GM12878 (cell line): ENCODE measurements around the gene LRRTM3. TPM values are rescaled to one million over a fixed set of nuclear protein-coding genes. Genes with fewer than 3 reads are reported as not detected.

Source experiments
- ATAC-seq: fragments of 200-7000 bp; cut with Tn5 transposase; 3 replicates; pipeline ENCODE4 v1.9.1; 2020; ENCODE audit warnings: mild to moderate bottlenecking, moderate library complexity
- BruUV-seq: library from RNA; stranded (reverse); fragments of 400-500 nt; replicated peaks from 2 replicates; lab custom pipeline; 2021; lab: Mats Ljungman, UMichigan
- CTCF ChIA-PET: fragments of 300-600 bp; sonication (Branson Sonifier 250); formaldehyde crosslinking; extraction: SDS; loops from one replicate; lab custom pipeline; 2021; ENCODE audit warnings: inconsistent platforms; lab: Yijun Ruan, JAX
- POLR2A ChIA-PET: fragments of 350-600 bp; formaldehyde crosslinking; extraction: SDS; loops from one replicate; lab custom pipeline; 2021; ENCODE audit warnings: inconsistent platforms; lab: Charles Lee
- RAD21 ChIA-PET: fragments of 300-600 bp; sonication (Branson Sonifier 250); formaldehyde crosslinking; loops from one replicate; lab custom pipeline; 2023; ENCODE audit warnings: antibody characterized with exemption; ENCODE audit not compliant: unreplicated experiment; lab: Charles Lee
- SMC1A ChIA-PET: fragments of 300-600 bp; sonication (Branson Sonifier 250); formaldehyde crosslinking; loops from one replicate; lab custom pipeline; 2023; ENCODE audit not compliant: unreplicated experiment, uncharacterized antibody; lab: Charles Lee
- DNase-seq: peaks from one replicate; pipeline ENCODE4 v3.0.0-alpha.2; 2011; ENCODE audit warnings: low read depth, low spot score
- FAIRE-seq: peaks from 3 replicates; lab custom pipeline; 2011; peaks lifted over from hg19 to GRCh38; lab: Jason Lieb, UNC
- H2AFZ ChIP-seq: 2 replicates; pipeline ENCODE4 v1.6.0; 2011; ENCODE audit warnings: low read depth, low read length, control low read depth; ENCODE audit not compliant: control insufficient read depth
- H3K27ac ChIP-seq: 2 replicates; pipeline ENCODE4 v1.5.1; 2011; ENCODE audit warnings: control low read depth; ENCODE audit not compliant: control insufficient read depth, insufficient read depth
- H3K27me3 ChIP-seq, 2 experiments: replicated peaks in 1 of 2; 2 replicates each; pipeline versions ENCODE4 v1.6.0 to v1.6.1; 2011; ENCODE audit warnings: low read length in 1 of 2; ENCODE audit not compliant: control insufficient read depth in 2 of 2, insufficient read depth in 2 of 2
- H3K36me3 ChIP-seq, 2 experiments: 2 replicates each; pipeline ENCODE4 v1.5.1; 2011; ENCODE audit warnings: low read length in 1 of 2; ENCODE audit not compliant: control insufficient read depth in 2 of 2, insufficient read depth in 2 of 2
- H3K4me1 ChIP-seq: 2 replicates; pipeline ENCODE4 v1.6.1; 2011; ENCODE audit warnings: mild to moderate bottlenecking, low read length, moderate library complexity, mixed read lengths; ENCODE audit not compliant: control insufficient read depth, insufficient read depth
- H3K4me2 ChIP-seq: 2 replicates; pipeline ENCODE4 v1.6.0; 2011; ENCODE audit warnings: control low read depth; ENCODE audit not compliant: control insufficient read depth, insufficient read depth
- H3K4me3 ChIP-seq: fragments of 200-600 bp; sonication (generic); 2 replicates; pipeline ENCODE4 v1.5.1; 2016
- H3K79me2 ChIP-seq: 2 replicates; pipeline ENCODE4 v1.6.0; 2011; ENCODE audit warnings: low read length; ENCODE audit not compliant: control insufficient read depth, insufficient read depth
- H3K9ac ChIP-seq: 2 replicates; pipeline ENCODE4 v1.8.0; 2011; ENCODE audit warnings: low read length, control low read depth, mixed read lengths; ENCODE audit not compliant: control insufficient read depth, insufficient read depth
- H3K9me3 ChIP-seq: replicated peaks from 3 replicates; pipeline ENCODE4 v1.5.1; 2011; ENCODE audit warnings: mild to moderate bottlenecking, low read length; ENCODE audit not compliant: control insufficient read depth, insufficient read depth
- H4K20me1 ChIP-seq: 2 replicates; pipeline ENCODE4 v1.6.0; 2011; ENCODE audit not compliant: control insufficient read depth, insufficient read depth
- CHD4 ChIP-seq: fragments of 200-600 bp; sonication (generic); IDR thresholded peaks from 2 replicates; pipeline ENCODE4 v1.6.1; 2016; ENCODE audit warnings: mild to moderate bottlenecking
- NR2F1 ChIP-seq: fragments of 450-650 bp; conservative IDR thresholded peaks from 2 replicates; pipeline ENCODE4 v1.6.1; 2017; ENCODE audit warnings: mild to moderate bottlenecking
- ZNF622 ChIP-seq: fragments of 450-650 bp; IDR thresholded peaks from 2 replicates; pipeline ENCODE4 v1.6.1; 2017; ENCODE audit warnings: mild to moderate bottlenecking, inconsistent platforms
- WGBS: methylation state at CpG from one replicate; pipeline ENCODE4 v1.1.6; 2016; ENCODE audit warnings: low lambda C conversion rate; ENCODE audit not compliant: insufficient replicate concordance, insufficient coverage; ENCODE audit errors: missing lambda C conversion rate; 5-methylcytosine and 5-hydroxymethylcytosine counted together
- in situ Hi-C: fragments of 300-500 bp; cut with MboI; formaldehyde crosslinking; loops from 9 replicates; pipeline ENCODE4 v1.14.3; 2018; ENCODE audit warnings: mixed read lengths
- intact Hi-C: fragments of 100-400 bp; cut with micrococcal nuclease; formaldehyde crosslinking; loops from one replicate; pipeline ENCODE4 v1.14.2; 2022; ENCODE audit not compliant: unreplicated experiment
- polyA plus RNA-seq, 11 experiments: library from polyadenylated mRNA; depleted of rRNA in 4 of 11; unstranded in 6 of 11; stranded (reverse) in 5 of 11; fragments of >200 nt; fragmentation: Nextera tagmentation in 4 of 11; fragmentation: Illumina TruSeq in 1 of 11; extraction: Ambion mirVana in 4 of 11; extraction: Trizol in 1 of 11; gene quantifications; 1 replicate in 1 of 11; 2 replicates in 10 of 11; pipeline versions ENCODE4 v1.2.1 to v1.2.3, GENCODE V29; 2011 to 2016; ENCODE audit warnings: inconsistent platforms in 2 of 11, missing spikeins in 2 of 11, low read depth in 1 of 11
- total RNA-seq, 4 experiments: library from RNA; depleted of rRNA in 3 of 4; stranded (reverse); fragments of >200 nt in 3 of 4; fragmentation: Illumina TruSeq in 1 of 4; extraction: Trizol in 1 of 4; gene quantifications; 2 replicates each; pipeline versions ENCODE4 v1.2.1 to v1.2.3, GENCODE V29; 2013 to 2021
- TF ChIP-seq, protein P1 (sequence below): IDR thresholded peaks from 2 replicates; pipeline ENCODE4 v1.6.1; 2011; ENCODE audit warnings: borderline replicate concordance, low read depth, mild to moderate bottlenecking, moderate library complexity, low read length; ENCODE audit not compliant: insufficient read depth, poor library complexity, severe bottlenecking

LRRTM3 gene
- total and polyA plus RNA-seq, 10 of the 15 experiments (the other 5 are each of a cell fraction or from before 2014, with no cell fraction given): not detected

- Histone ChIP-seq H2AFZ (no peak overlapping the region), H3K36me3 (no peaks in the 10 kb centered on the region), H3K9me3 (no peaks in the 10 kb centered on the region), H3K27me3 (no peaks in the 10 kb centered on the region), H3K4me3 (no peak overlapping the region), H4K20me1 (no peaks in the 10 kb centered on the region), H3K4me2 (no peak overlapping the region), H3K27ac (no peak overlapping the region), H3K79me2 (no peaks in the 10 kb centered on the region), H3K9ac (no peak overlapping the region), H3K4me1 (no peaks in the 10 kb centered on the region)
- TF ChIP-seq ZNF622: no peak
- no peak for FAIRE-seq
- SMC1A ChIA-PET: no interaction called here
- no peak for DNase-seq
- BruUV-seq: no TSS peak
- POLR2A ChIA-PET: no interaction called here
- ATAC-seq: no peak
- WGBS: 40% methylated on average over 3 of the region's 3 CpGs
- in situ Hi-C loops: no loop called here
- intact Hi-C loops: no loop called here
- RAD21 ChIA-PET: no interaction called here
- CTCF ChIA-PET: no interaction called here
Observed at GRCh38 chr10:67046507-67046906, 120.7 kb downstream of the LRRTM3 start.

DNA sequence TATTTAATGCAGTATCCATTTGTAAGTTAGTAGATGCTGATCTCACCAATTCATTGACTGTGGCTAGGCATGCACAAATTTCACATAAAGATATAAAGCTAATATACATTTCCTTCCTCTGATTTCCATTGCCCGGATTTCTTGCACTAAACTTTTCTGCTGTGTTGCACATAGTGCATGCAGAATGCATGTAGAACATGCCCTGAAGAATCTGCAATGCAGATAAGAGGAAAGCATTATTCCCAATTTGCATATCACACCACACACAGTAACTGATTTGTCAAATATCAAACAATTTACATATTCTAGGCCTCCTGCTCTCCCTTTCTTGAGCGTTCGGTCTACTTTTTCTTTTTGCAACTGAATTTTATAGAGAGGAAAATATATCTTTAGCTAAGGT lies 124.2 kb downstream of the LRRTM3 start:
- Histone ChIP-seq H3K27ac (no peak overlapping the region), H3K79me2 (no peaks in the 10 kb centered on the region), H3K27me3 (no peaks in the 10 kb centered on the region), H3K4me2 (no peak overlapping the region), H3K9me3 (no peaks in the 10 kb centered on the region), H4K20me1 (no peaks in the 10 kb centered on the region), H3K9ac (no peak overlapping the region), H3K36me3 (no peaks in the 10 kb centered on the region), H3K4me3 (no peak overlapping the region), H3K4me1 (no peaks in the 10 kb centered on the region), H2AFZ (no peak overlapping the region)
- WGBS: 25% methylated on average over 3 of the region's 3 CpGs
- no peak for FAIRE-seq
- intact Hi-C loops (no loop called here), in situ Hi-C loops (no loop called here)
- RAD21 ChIA-PET: interaction anchor here (1.0 kb wide), 1 partner anchor 98 kb away, joined by 3 read pairs; no protein-coding TSS in a partner anchor
- no peak for ATAC-seq
- DNase-seq: no peak
- SMC1A ChIA-PET: interaction anchor here (1.1 to 1.3 kb wide), 2 partner anchors 12 to 16 kb away, joined by 3 to 4 read pairs; no protein-coding TSS in a partner anchor
- no TSS peak for BruUV-seq
- CTCF ChIA-PET: no interaction called here
- TF ChIP-seq NR2F1 (no peak), CHD4 (no peak)
- TF ChIP-seq, protein P1, sequence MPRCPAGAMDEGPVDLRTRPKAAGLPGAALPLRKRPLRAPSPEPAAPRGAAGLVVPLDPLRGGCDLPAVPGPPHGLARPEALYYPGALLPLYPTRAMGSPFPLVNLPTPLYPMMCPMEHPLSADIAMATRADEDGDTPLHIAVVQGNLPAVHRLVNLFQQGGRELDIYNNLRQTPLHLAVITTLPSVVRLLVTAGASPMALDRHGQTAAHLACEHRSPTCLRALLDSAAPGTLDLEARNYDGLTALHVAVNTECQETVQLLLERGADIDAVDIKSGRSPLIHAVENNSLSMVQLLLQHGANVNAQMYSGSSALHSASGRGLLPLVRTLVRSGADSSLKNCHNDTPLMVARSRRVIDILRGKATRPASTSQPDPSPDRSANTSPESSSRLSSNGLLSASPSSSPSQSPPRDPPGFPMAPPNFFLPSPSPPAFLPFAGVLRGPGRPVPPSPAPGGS: no peak
- POLR2A ChIA-PET: no interaction called here
